Measurements from ENCODE around the gene PPP1R1B.

The PPP1R1B gene

GRCh38 chr17:39633570-39634183 is 6.9 kb downstream of the PPP1R1B start:
- no peak for DNase-seq

GRCh38 chr17:39634384-39634871 is 7.7 kb downstream of the PPP1R1B start:
- DNase-seq = peak in 6 of 14 donors; percentile 15 to 42 (median 22)

GRCh38 chr17:39635614-39636176 is 8.9 kb downstream of the PPP1R1B start:
- no peak for DNase-seq

- no peak for DNase-seq
Observed at GRCh38 chr17:39636587-39636926, 9.8 kb downstream of the PPP1R1B start.

- peak; percentile 45 to 88 (median 82) for DNase-seq
Observed at GRCh38 chr17:39636927-39637736, 10.4 kb downstream of the PPP1R1B start, which contains the start of gene STARD3. Gene STARD3 (plus strand): TSS chr17:39637144. CDS start chr17:39653532, 16,388 bp downstream.

- DNase-seq = no peak
Observed at GRCh38 chr17:39638317-39638716, 11.6 kb downstream of the PPP1R1B start.

- no peak for DNase-seq
Observed at GRCh38 chr17:39639043-39639442, 12.3 kb downstream of the PPP1R1B start.

- no peak for DNase-seq
Observed at GRCh38 chr17:39639566-39640458, 13.1 kb downstream of the PPP1R1B start.

- DNase-seq = no peak
Observed at GRCh38 chr17:39640591-39641031, 13.9 kb downstream of the PPP1R1B start.

GRCh38 chr17:39641097-39641496 is 14.3 kb downstream of the PPP1R1B start:
- no peak for DNase-seq

- DNase-seq = no peak
Observed at GRCh38 chr17:39641883-39642282, 15.1 kb downstream of the PPP1R1B start.

GRCh38 chr17:39642291-39643074 is 15.7 kb downstream of the PPP1R1B start:
- no peak for DNase-seq

GRCh38 chr17:39643271-39643670 is 16.5 kb downstream of the PPP1R1B start:
- DNase-seq = peak in 1 of 14 donors; percentile 37

- no peak for DNase-seq
Observed at GRCh38 chr17:39647256-39647655, 20.5 kb downstream of the PPP1R1B start.

- no peak for DNase-seq
Observed at GRCh38 chr17:39648616-39649366, 22.0 kb downstream of the PPP1R1B start.

GRCh38 chr17:39650121-39650579 is 23.4 kb downstream of the PPP1R1B start:
- DNase-seq = no peak

- no peak for DNase-seq
Observed at GRCh38 chr17:39651923-39652586, 25.3 kb downstream of the PPP1R1B start.

- peak in 12 of 14 donors; percentile 7 to 78 (median 54) for DNase-seq
Observed at GRCh38 chr17:39652587-39653315, 26.0 kb downstream of the PPP1R1B start.

- DNase-seq = no peak
Observed at GRCh38 chr17:39653316-39653661, 26.5 kb downstream of the PPP1R1B start.

All from C1 segment of cervical spinal cord (tissue), 14 donors.